ENCODE results near the gene GTPBP1.

GRCh38 chr22:38754751-38755154 lies 49.0 kb downstream of the GTPBP1 start:
- TF ChIP-seq POLR2A (IDR thresholded peaks at IDR 0.05), result no peak
- TF ChIP-seq CTCF (IDR thresholded peaks at IDR 0.05), result no peak
